B cell (primary cell): Measurements from ENCODE around the gene APOC1.
"Not testable (repeated sequence)": the region's sequence is repeated elsewhere in the genome, so short reads cannot be mapped to it uniquely, and the experiment has no call there.

ENCODE experiments used
- CTCF ChIP-seq: fragments of 200-600 bp; IDR thresholded peaks from one replicate; pipeline ENCODE4 v1.8.0; 2022; ENCODE audit warnings: antibody characterized with exemption, mild to moderate bottlenecking
- EZH2 ChIP-seq: IDR thresholded peaks from 2 replicates; pipeline ENCODE4 v1.6.1; 2012; ENCODE audit warnings: borderline replicate concordance, low read depth, mild to moderate bottlenecking, moderate library complexity, low read length; ENCODE audit not compliant: insufficient read depth, poor library complexity, severe bottlenecking

- TF ChIP-seq CTCF, EZH2: not testable (repeated sequence)
Observed at GRCh38 chr19:44913512-44914432, 636 bp upstream of the APOC1 start.
